ENCODE measurements around the gene ZNF716. TPM values are rescaled to one million over a fixed set of nuclear protein-coding genes. Genes with fewer than 3 reads are reported as not detected.
"Not testable (repeated sequence)": the region's sequence is repeated elsewhere in the genome, so short reads cannot be mapped to it uniquely, and the experiment has no call there.

The ZNF716 gene
- not detected for total RNA-seq

GRCh38 chr7:57449904-57450303, at the start of gene ZNF716:
Gene ZNF716, plus strand, starts transcription at chr7:57450177. Its CDS starts 112 bp downstream, at chr7:57450289.
- DNase-seq, result no peak
- ChIA-PET POLR2A (no interaction called here), CTCF (no interaction called here)
- peaks cover 22% of the 10 kb centered on the region for H3K9me3 Mint-ChIP-seq
- no peak within 1 kb of the TSS for H3K27ac Mint-ChIP-seq
- H3K27me3 Mint-ChIP-seq, result no peaks in the 10 kb centered on the region
- H3K36me3 Mint-ChIP-seq (ENCODE audit: low read depth), result no peaks in the 10 kb centered on the region
- no peak within 1 kb of the TSS for H3K4me3 Mint-ChIP-seq
- H3K4me1 Mint-ChIP-seq, result no peaks in the 10 kb centered on the region

- no peak for DNase-seq
- H3K27ac Mint-ChIP-seq, result no peak overlapping the region
- ChIA-PET CTCF (no interaction called here), POLR2A (no interaction called here)
- no peak overlapping the region for H3K4me3 Mint-ChIP-seq
- peaks cover 3% of the 10 kb centered on the region for H3K36me3 Mint-ChIP-seq (ENCODE audit: low read depth)
- peaks cover 22% of the 10 kb centered on the region for H3K9me3 Mint-ChIP-seq
- H3K27me3 Mint-ChIP-seq, result no peaks in the 10 kb centered on the region
- no peaks in the 10 kb centered on the region for H3K4me1 Mint-ChIP-seq
Measured at GRCh38 chr7:57400531-57401155, 49.3 kb upstream of the ZNF716 start.

GRCh38 chr7:57403051-57403450, 46.9 kb upstream of the ZNF716 start:
- CTCF ChIA-PET; H3K36me3 Mint-ChIP-seq (ENCODE audit: low read depth); H3K4me1 Mint-ChIP-seq: not testable (repeated sequence)

GRCh38 chr7:57403601-57404342, 46.2 kb upstream of the ZNF716 start:
- DNase-seq, result no peak
- POLR2A ChIA-PET, result no interaction called here
- peaks cover 3% of the 10 kb centered on the region for H3K36me3 Mint-ChIP-seq (ENCODE audit: low read depth)
- no peak overlapping the region for H3K4me3 Mint-ChIP-seq
- no peaks in the 10 kb centered on the region for H3K4me1 Mint-ChIP-seq
- no peak overlapping the region for H3K27ac Mint-ChIP-seq
- CTCF ChIA-PET, result no interaction called here
- no peaks in the 10 kb centered on the region for H3K27me3 Mint-ChIP-seq
- H3K9me3 Mint-ChIP-seq, result peaks cover 25% of the 10 kb centered on the region

More at GRCh38 chr7:57403051-57403450, 46.9 kb upstream of the ZNF716 start:
- H3K4me3 Mint-ChIP-seq, H3K27ac Mint-ChIP-seq, POLR2A ChIA-PET, DNase-seq, H3K27me3 Mint-ChIP-seq: not testable (repeated sequence)
- H3K9me3 Mint-ChIP-seq, result peaks cover 25% of the 10 kb centered on the region

GRCh38 chr7:57404343-57404966, 45.5 kb upstream of the ZNF716 start:
- no peak overlapping the region for H3K4me3 Mint-ChIP-seq
- DNase-seq, result no peak
- H3K9me3 Mint-ChIP-seq, result peaks cover 28% of the 10 kb centered on the region
- no peak overlapping the region for H3K27ac Mint-ChIP-seq
- H3K27me3 Mint-ChIP-seq, result no peaks in the 10 kb centered on the region
- H3K4me1 Mint-ChIP-seq, result no peaks in the 10 kb centered on the region
- POLR2A ChIA-PET, result no interaction called here
- H3K36me3 Mint-ChIP-seq (ENCODE audit: low read depth), result peaks cover 5% of the 10 kb centered on the region
- CTCF ChIA-PET, result no interaction called here

- Mint-ChIP-seq H3K4me3 (no peak overlapping the region), H3K36me3 (ENCODE audit: low read depth) (peaks cover 5% of the 10 kb centered on the region), H3K27me3 (no peaks in the 10 kb centered on the region), H3K9me3 (peaks cover 29% of the 10 kb centered on the region), H3K4me1 (no peaks in the 10 kb centered on the region), H3K27ac (no peak overlapping the region)
- ChIA-PET CTCF (no interaction called here), POLR2A (no interaction called here)
- no peak for DNase-seq
Measured at GRCh38 chr7:57404967-57405421, 45.0 kb upstream of the ZNF716 start.

GRCh38 chr7:57407125-57407524, 42.9 kb upstream of the ZNF716 start:
- Mint-ChIP-seq H3K27me3 (no peaks in the 10 kb centered on the region), H3K27ac (no peak overlapping the region), H3K4me1 (no peaks in the 10 kb centered on the region), H3K4me3 (no peak overlapping the region), H3K36me3 (ENCODE audit: low read depth) (peaks cover 5% of the 10 kb centered on the region), H3K9me3 (peaks cover 26% of the 10 kb centered on the region)
- ChIA-PET POLR2A (no interaction called here), CTCF (no interaction called here)
- DNase-seq, result no peak

GRCh38 chr7:57412168-57412567, 37.8 kb upstream of the ZNF716 start:
- Mint-ChIP-seq H3K4me1 (no peaks in the 10 kb centered on the region), H3K9me3 (peaks cover 6% of the 10 kb centered on the region), H3K27me3 (no peaks in the 10 kb centered on the region), H3K4me3 (no peak overlapping the region), H3K36me3 (ENCODE audit: low read depth) (peaks cover 2% of the 10 kb centered on the region), H3K27ac (no peak overlapping the region)
- no peak for DNase-seq
- ChIA-PET POLR2A (no interaction called here), CTCF (no interaction called here)

- H3K9me3 Mint-ChIP-seq, result peaks cover 6% of the 10 kb centered on the region
- no peak overlapping the region for H3K27ac Mint-ChIP-seq
- H3K4me1 Mint-ChIP-seq, result no peaks in the 10 kb centered on the region
- H3K4me3 Mint-ChIP-seq, result no peak overlapping the region
- H3K27me3 Mint-ChIP-seq, result no peaks in the 10 kb centered on the region
- CTCF ChIA-PET, result no interaction called here
- POLR2A ChIA-PET, result no interaction called here
- no peak for DNase-seq
- peaks cover 2% of the 10 kb centered on the region for H3K36me3 Mint-ChIP-seq (ENCODE audit: low read depth)
Measured at GRCh38 chr7:57412618-57413017, 37.4 kb upstream of the ZNF716 start.

- DNase-seq, result no peak
- Mint-ChIP-seq H3K4me1 (no peaks in the 10 kb centered on the region), H3K9me3 (peaks cover 6% of the 10 kb centered on the region), H3K27ac (no peak overlapping the region), H3K4me3 (no peak overlapping the region), H3K27me3 (no peaks in the 10 kb centered on the region), H3K36me3 (ENCODE audit: low read depth) (peaks cover 2% of the 10 kb centered on the region)
- POLR2A ChIA-PET, result no interaction called here
- CTCF ChIA-PET, result no interaction called here
Measured at GRCh38 chr7:57413529-57414398, 36.2 kb upstream of the ZNF716 start.

- Mint-ChIP-seq H3K4me1 (no peaks in the 10 kb centered on the region), H3K4me3 (no peak overlapping the region)
Measured at GRCh38 chr7:57414415-57414814, 35.6 kb upstream of the ZNF716 start.

GRCh38 chr7:57414852-57415251, 35.1 kb upstream of the ZNF716 start:
- no peaks in the 10 kb centered on the region for H3K4me1 Mint-ChIP-seq
- H3K9me3 Mint-ChIP-seq, result peaks cover 2% of the 10 kb centered on the region
- DNase-seq, result no peak
- H3K27me3 Mint-ChIP-seq, result no peaks in the 10 kb centered on the region
- POLR2A ChIA-PET, result no interaction called here
- H3K4me3 Mint-ChIP-seq, result no peak overlapping the region
- CTCF ChIA-PET, result no interaction called here
- no peak overlapping the region for H3K27ac Mint-ChIP-seq
- no peaks in the 10 kb centered on the region for H3K36me3 Mint-ChIP-seq (ENCODE audit: low read depth)

More at GRCh38 chr7:57414415-57414814, 35.6 kb upstream of the ZNF716 start:
- Mint-ChIP-seq H3K36me3 (ENCODE audit: low read depth) (peaks cover under 1% of the 10 kb centered on the region), H3K9me3 (peaks cover 4% of the 10 kb centered on the region), H3K27me3 (no peaks in the 10 kb centered on the region), H3K27ac (no peak overlapping the region)
- no peak for DNase-seq
- POLR2A ChIA-PET, result no interaction called here
- CTCF ChIA-PET, result no interaction called here

- POLR2A ChIA-PET, result no interaction called here
- H3K36me3 Mint-ChIP-seq (ENCODE audit: low read depth), result no peaks in the 10 kb centered on the region
- CTCF ChIA-PET, result no interaction called here
- no peaks in the 10 kb centered on the region for H3K4me1 Mint-ChIP-seq
- H3K4me3 Mint-ChIP-seq, result no peak overlapping the region
- H3K27ac Mint-ChIP-seq, result no peak overlapping the region
- no peaks in the 10 kb centered on the region for H3K27me3 Mint-ChIP-seq
- H3K9me3 Mint-ChIP-seq, result peaks cover 2% of the 10 kb centered on the region
- no peak for DNase-seq
Measured at GRCh38 chr7:57415326-57415725, 34.7 kb upstream of the ZNF716 start.

All from activated CD4-positive, alpha-beta memory T cell treated with anti-CD3 and anti-CD28 coated beads, Interleukin-2, amount 10 ng/mL, durations not matched to agents 7 days and 5 days (primary cell).